BE2C (cell line): ENCODE results near the gene RNF135.
"Not testable (repeated sequence)": the region's sequence is repeated elsewhere in the genome, so short reads cannot be mapped to it uniquely, and the experiment has no call there.

ENCODE experiments used
- DNase-seq: peaks from one replicate; pipeline ENCODE4 v3.0.0-alpha.2; 2020
- H3K27me3 ChIP-seq: fragments of 250-450 bp; sonication (Bioruptor Pico); 2 replicates; pipeline ENCODE4 v1.5.1; 2020; ENCODE audit warnings: mild to moderate bottlenecking
- H3K36me3 ChIP-seq: fragments of 250-450 bp; sonication (Bioruptor Pico); 2 replicates; pipeline ENCODE4 v1.5.1; 2020; ENCODE audit warnings: mild to moderate bottlenecking
- H3K4me1 ChIP-seq: fragments of 250-450 bp; sonication (Bioruptor Pico); 2 replicates; pipeline ENCODE4 v1.5.1; 2020
- H3K4me3 ChIP-seq: 2 replicates; pipeline ENCODE4 v1.5.1; 2011; ENCODE audit warnings: low read depth, low read length
- H3K9me3 ChIP-seq: fragments of 250-450 bp; sonication (Bioruptor Pico); 2 replicates; pipeline ENCODE4 v1.5.1; 2020
- CTCF ChIP-seq: IDR thresholded peaks from 2 replicates; pipeline ENCODE4 v1.5.1; 2012; ENCODE audit warnings: mild to moderate bottlenecking, low read depth, low read length

RNF135 gene

GRCh38 chr17:30975042-30975820 lies 4.4 kb downstream of the RNF135 start:
- Histone ChIP-seq H3K4me3 (no peak overlapping the region), H3K36me3 (no peaks in the 10 kb centered on the region), H3K4me1 (no peaks in the 10 kb centered on the region), H3K27me3 (no peaks in the 10 kb centered on the region), H3K9me3 (no peaks in the 10 kb centered on the region)
- no peak for DNase-seq
- no peak for TF ChIP-seq CTCF

GRCh38 chr17:30979919-30980318 lies 9.1 kb downstream of the RNF135 start:
- H3K4me1 ChIP-seq, result not testable (repeated sequence)

GRCh38 chr17:30981531-30982519 lies 11.0 kb downstream of the RNF135 start:
- no peaks in the 10 kb centered on the region for H3K4me1 ChIP-seq
- H3K36me3 ChIP-seq, result no peaks in the 10 kb centered on the region
- no peak for DNase-seq
- no peak for TF ChIP-seq CTCF
- H3K4me3 ChIP-seq, result no peak overlapping the region
- H3K9me3 ChIP-seq, result no peaks in the 10 kb centered on the region
- no peaks in the 10 kb centered on the region for H3K27me3 ChIP-seq

More at GRCh38 chr17:30979919-30980318, 9.1 kb downstream of the RNF135 start:
- not testable (repeated sequence) for H3K36me3 ChIP-seq, H3K27me3 ChIP-seq, H3K9me3 ChIP-seq, DNase-seq, H3K4me3 ChIP-seq

GRCh38 chr17:30982855-30983254 lies 12.0 kb downstream of the RNF135 start:
- TF ChIP-seq CTCF, result no peak
- no peaks in the 10 kb centered on the region for H3K36me3 ChIP-seq
- H3K4me3 ChIP-seq, result no peak overlapping the region
- DNase-seq, result no peak
- no peaks in the 10 kb centered on the region for H3K9me3 ChIP-seq
- no peaks in the 10 kb centered on the region for H3K4me1 ChIP-seq
- H3K27me3 ChIP-seq, result no peaks in the 10 kb centered on the region

DNA sequence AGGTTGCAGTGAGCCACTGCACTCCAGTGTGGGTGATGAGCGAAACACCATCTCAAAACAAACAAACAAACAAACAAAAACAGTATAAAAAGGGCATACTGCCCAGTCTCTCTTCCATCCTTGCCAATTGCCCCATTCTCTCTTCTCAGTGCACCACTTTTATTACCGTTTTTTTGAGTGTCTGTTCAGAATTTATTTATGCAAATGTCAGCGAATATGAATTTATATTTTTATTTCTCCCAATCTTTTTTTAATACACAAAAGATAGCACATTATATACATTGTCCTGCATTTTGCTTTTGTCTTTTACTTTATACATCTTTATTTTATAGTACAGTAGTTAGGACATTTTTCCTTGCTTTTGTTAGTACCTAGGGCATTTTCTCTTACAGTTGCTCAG lies 19.6 kb downstream of the RNF135 start:
- no peak for DNase-seq
- H3K36me3 ChIP-seq, result no peaks in the 10 kb centered on the region
- no peaks in the 10 kb centered on the region for H3K9me3 ChIP-seq
- no peak overlapping the region for H3K4me3 ChIP-seq
- TF ChIP-seq CTCF, result no peak
- H3K27me3 ChIP-seq, result no peaks in the 10 kb centered on the region
- H3K4me1 ChIP-seq, result no peaks in the 10 kb centered on the region

DNA sequence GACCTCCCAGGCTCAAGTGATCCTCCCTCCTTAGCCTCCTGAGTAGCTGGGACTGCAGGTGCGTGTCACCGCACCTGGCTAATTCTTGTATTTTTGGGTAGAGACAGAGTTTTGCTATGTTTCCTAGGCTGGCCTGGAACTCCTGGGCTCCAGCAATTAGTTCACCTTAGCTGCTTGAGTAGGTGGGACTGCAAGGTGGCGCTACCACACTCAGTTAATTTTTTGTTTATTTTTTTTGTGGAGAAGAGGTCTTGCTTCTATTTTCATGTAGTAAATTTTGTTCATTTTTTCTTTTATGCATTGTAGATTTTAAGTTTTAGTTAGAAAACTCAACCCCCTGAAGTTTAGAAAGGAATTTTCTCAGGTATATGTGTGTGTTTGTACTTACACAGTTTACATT lies 21.7 kb downstream of the RNF135 start:
- Histone ChIP-seq H3K36me3 (no peaks in the 10 kb centered on the region), H3K27me3 (no peaks in the 10 kb centered on the region), H3K9me3 (no peaks in the 10 kb centered on the region), H3K4me3 (no peak overlapping the region), H3K4me1 (no peaks in the 10 kb centered on the region)
- no peak for DNase-seq
- TF ChIP-seq CTCF, result no peak
